Raji (cell line): ENCODE measurements around the gene PNCK.

Experiments
- POLR2A ChIP-seq: IDR thresholded peaks from 2 replicates; pipeline ENCODE4 v1.6.1; 2011; ENCODE audit warnings: low read depth, low read length, control low read depth; ENCODE audit not compliant: insufficient read depth

The PNCK gene

DNA sequence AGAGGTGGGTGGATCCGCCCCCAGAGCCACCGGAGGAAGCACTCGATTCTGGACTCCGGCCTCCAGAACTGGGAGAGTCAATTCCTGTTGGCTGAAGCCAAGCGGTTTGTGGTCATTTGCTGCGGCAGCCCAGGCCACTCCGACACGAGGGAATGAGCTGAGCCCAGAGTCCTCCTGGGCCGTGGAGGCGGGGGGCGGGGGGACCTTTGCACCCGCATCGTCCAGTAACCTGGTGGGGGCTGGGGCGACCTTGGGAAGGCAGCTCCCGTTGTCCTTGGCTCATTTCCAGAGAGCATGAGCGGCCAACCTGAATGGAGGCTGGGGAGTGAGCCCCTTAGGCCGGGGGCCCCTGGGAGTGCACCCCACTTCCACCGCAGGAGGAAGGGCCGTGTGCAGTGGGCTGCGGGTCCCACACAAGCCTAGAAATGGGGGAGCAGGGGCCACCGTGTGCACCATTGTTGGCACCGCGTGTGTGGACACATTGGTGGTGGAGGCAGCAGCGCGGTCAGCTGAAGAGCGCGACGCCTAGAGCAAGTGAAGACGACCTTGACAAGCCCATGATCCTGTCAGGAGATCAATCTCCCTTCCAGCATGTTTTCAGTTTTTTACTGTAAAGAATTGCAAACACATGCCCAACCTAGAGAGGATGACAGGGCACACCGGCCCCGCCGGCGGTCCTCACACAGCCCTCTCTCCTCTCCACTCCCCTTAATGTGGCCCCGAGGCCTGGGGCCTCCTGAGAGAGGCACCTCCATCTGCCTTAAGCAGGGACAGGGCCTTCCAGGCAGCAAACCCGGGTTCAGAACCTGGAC is 46.5 kb downstream of the PNCK start:
- no peak for TF ChIP-seq POLR2A

- TF ChIP-seq POLR2A = no peak
Observed at GRCh38 chrX:153626025-153626633, 47.5 kb downstream of the PNCK start.

DNA sequence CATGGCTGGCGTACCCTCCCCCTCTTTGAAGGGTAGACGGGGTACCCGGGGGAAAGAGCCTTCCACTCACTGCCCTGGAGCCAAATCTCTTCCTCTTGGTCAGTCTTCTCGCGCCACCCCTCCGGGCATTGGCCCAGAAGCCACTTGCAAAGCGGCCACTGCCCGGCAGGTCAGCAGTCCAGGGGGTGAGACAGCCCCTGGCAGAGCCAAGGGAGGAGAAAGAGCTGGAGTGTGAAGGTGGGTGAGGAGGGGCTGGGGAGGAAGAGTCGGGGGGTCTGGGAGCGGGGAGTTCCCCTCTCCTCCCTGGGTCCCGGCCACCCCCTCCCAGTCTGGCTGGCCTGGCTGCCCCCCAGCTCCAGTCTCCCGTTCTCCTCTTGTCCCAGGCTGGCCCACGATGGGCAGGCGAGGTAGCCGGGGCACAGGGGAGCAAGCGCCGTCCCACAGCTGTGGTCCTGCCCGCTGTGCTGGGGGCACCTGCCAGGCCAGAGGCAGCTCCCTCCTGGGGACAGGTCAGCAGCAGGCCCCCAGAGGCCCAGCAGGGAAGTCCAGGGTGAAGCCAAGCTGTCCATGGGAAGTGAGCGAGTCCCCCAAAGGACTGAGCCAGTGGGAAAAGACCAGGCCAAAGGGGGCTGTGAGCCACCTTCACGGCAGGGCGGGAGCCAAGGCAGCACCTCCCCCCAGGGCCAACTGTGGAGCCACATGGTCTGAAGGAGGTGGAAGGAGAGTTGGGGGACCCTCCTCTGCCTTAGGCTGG is 48.2 kb downstream of the PNCK start:
- TF ChIP-seq POLR2A = no peak

- no peak for TF ChIP-seq POLR2A
Observed at GRCh38 chrX:153624196-153625091, 49.2 kb downstream of the PNCK start.

- TF ChIP-seq POLR2A = no peak
Observed at GRCh38 chrX:153623310-153624029, 50.1 kb downstream of the PNCK start.

DNA sequence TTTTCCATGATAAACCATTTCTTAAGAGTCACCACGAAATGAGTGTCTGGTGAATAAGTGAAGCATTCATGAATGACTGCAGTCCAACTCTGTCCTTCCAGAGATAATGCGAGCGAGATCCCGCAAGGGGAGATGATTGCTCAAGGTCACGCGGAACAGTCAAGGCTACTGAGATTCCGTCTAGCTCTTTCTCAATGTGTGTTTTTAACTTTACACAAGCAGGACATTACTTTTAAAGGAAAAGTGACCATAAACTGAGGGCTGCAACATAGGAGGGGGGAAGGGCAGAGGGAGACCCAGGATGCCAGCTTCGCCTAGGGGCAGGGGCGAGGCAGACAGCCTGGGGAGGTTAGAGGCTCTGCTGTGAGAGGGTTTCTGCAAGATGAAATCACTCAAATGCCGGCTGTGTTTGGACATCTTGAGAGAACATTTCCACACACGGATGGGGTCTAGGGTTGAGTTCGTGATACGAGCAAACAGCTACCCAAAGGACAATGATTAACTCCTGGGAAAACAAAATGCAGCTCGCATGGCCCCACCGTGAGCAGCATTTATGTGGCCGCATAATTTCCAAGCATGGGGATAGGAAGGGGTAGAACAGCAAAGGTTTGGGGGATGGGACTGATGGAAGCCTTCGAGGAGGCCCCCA is 50.8 kb downstream of the PNCK start:
- TF ChIP-seq POLR2A = no peak

- no peak for TF ChIP-seq POLR2A
Observed at GRCh38 chrX:153621949-153622598, 51.5 kb downstream of the PNCK start.

- TF ChIP-seq POLR2A = no peak
Observed at GRCh38 chrX:153620576-153620975, 53.0 kb downstream of the PNCK start.
